Thoracic aorta (tissue), 2 donors: ENCODE data around the gene UBR2. TPM values are rescaled to one million over a fixed set of nuclear protein-coding genes. Genes with fewer than 3 reads are reported as not detected.

Source experiments
- ATAC-seq: fragments of 150-250 bp; one replicate; pipeline ENCODE4 v1.8.0; 2017; ENCODE audit warnings: low read depth; ENCODE audit not compliant: insufficient number of reproducible peaks, low FRiP score
- DNase-seq: peaks from one replicate; pipeline ENCODE4 v3.0.0-alpha.2; 2020; ENCODE audit warnings: low spot score
- H3K27ac ChIP-seq, 2 donors: fragments of 200-600 bp; sonication (generic); 1 replicate in 1 of 2; 2 replicates in 1 of 2; pipeline ENCODE4 v1.5.1; 2016; ENCODE audit warnings: mild to moderate bottlenecking in 2 of 2, moderate library complexity in 2 of 2
- H3K27me3 ChIP-seq: fragments of 200-600 bp; sonication (generic); replicated peaks from 2 replicates; pipeline ENCODE4 v1.6.0; 2016; ENCODE audit warnings: mild to moderate bottlenecking; ENCODE audit not compliant: insufficient read depth
- H3K36me3 ChIP-seq: fragments of 200-600 bp; sonication (generic); one replicate; pipeline ENCODE4 v1.5.1; 2016
- H3K4me1 ChIP-seq, 2 donors: fragments of 200-600 bp; sonication (generic); 1 replicate in 1 of 2; 2 replicates in 1 of 2; pipeline versions ENCODE4 v1.5.1 to v1.6.0; 2016; ENCODE audit warnings: low read depth in 2 of 2, mild to moderate bottlenecking in 1 of 2; ENCODE audit not compliant: control insufficient read depth in 1 of 2
- H3K4me3 ChIP-seq: fragments of 200-600 bp; sonication (generic); 2 replicates; pipeline ENCODE4 v1.5.1; 2016; ENCODE audit warnings: mild to moderate bottlenecking
- H3K9me3 ChIP-seq: fragments of 200-600 bp; sonication (generic); 2 replicates; pipeline ENCODE4 v1.5.1; 2016
- CTCF ChIP-seq: fragments of 200-600 bp; sonication (generic); IDR thresholded peaks from one replicate; pipeline ENCODE4 v1.5.1; 2019; ENCODE audit warnings: antibody characterized with exemption
- total RNA-seq, 2 donors: library from RNA; depleted of rRNA; stranded (reverse); fragments of >200 nt; gene quantifications; one replicate each; pipeline versions ENCODE4 v1.1.0 to v1.2.3, GENCODE V29; 2016

Gene UBR2
- total RNA-seq, 2 donors from 2014 or later: 25.9 to 38.7 TPM

DNA sequence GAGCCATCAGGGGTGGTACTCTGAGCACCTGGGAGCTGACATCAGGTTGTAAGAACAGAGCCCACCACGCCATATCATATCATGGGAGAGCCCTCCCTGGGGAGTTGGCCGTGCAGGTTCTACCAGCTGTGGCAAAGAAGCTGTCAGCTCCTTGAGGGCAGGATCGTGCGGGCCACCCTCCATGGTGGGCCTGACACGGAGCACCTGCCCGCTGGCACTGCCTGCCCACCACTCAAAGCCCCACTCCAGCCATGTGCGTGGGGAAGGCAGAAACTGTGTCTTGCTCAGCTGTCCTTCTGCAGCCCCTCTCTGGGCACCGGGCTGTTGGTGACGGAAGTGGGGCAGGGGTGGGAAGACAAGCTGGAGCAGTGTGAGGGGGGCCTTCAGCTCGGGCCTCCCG is 144.3 kb downstream of the UBR2 start:
- no peaks in the 10 kb centered on the region for H3K27me3 ChIP-seq
- no peaks in the 10 kb centered on the region for H3K4me1 ChIP-seq
- no peak overlapping the region for H3K4me3 ChIP-seq
- H3K27ac ChIP-seq: no peak overlapping the region
- DNase-seq (no peak), ATAC-seq (no peak)
- H3K36me3 ChIP-seq: no peaks in the 10 kb centered on the region
- H3K9me3 ChIP-seq: peaks cover 6% of the 10 kb centered on the region
- TF ChIP-seq CTCF: no peak

DNA sequence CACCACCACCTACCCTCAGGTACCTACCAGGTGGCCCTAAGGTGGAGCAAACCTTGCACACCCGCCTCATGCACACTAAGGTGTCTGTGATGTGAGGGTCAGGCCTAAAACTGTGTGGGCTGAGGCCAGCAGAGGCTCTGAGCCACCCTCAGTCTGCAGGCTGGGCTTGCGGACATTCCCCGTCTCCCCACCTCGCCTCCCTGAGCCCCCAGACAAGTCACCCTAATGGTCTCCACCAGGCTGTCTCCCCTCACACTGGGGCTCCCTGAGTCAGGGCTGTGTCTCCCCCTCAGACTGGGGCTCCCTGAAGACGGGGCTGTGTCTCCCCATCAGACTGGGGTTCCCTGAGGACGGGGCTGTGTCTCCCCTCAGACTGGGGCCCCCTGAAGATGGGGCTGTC is 146.0 kb downstream of the UBR2 start:
- H3K27me3 ChIP-seq: no peaks in the 10 kb centered on the region

DNA sequence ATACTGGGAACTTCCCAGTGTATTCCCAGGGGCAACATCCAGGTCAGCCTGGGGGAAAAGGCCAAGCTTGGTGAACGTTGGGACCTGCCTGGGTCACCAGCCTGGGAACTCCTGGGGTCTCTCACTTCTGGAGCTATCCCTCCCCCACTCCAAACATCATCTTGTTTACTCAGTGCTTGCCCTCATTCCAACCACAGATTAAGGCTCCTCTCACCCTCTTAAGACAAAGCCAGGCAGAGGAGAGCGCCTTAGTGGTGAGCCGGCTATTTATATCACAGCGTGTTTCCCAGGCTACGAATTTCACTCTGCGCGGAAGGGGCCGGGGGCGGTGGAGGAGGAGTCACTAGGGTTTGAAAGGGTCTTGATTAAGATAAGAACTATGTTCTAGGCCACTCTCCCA is 146.5 kb downstream of the UBR2 start:
- ATAC-seq (no peak), DNase-seq (no peak)
- Histone ChIP-seq H3K9me3 (peaks cover 6% of the 10 kb centered on the region), H3K36me3 (no peaks in the 10 kb centered on the region), H3K4me3 (no peak overlapping the region), H3K27ac (no peak overlapping the region), H3K4me1 (no peaks in the 10 kb centered on the region), H3K27me3 (no peaks in the 10 kb centered on the region)
- TF ChIP-seq CTCF: no peak

More for the DNA sequence above, 146.0 kb downstream of the UBR2 start:
- no peak overlapping the region for H3K4me3 ChIP-seq
- no peaks in the 10 kb centered on the region for H3K4me1 ChIP-seq
- DNase-seq (no peak), ATAC-seq (no peak)
- no peaks in the 10 kb centered on the region for H3K36me3 ChIP-seq
- peaks cover 6% of the 10 kb centered on the region for H3K9me3 ChIP-seq
- TF ChIP-seq CTCF: no peak
- no peak overlapping the region for H3K27ac ChIP-seq

GRCh38 chr6:42711930-42712329 is 148.1 kb downstream of the UBR2 start:
- H3K27me3 ChIP-seq: no peaks in the 10 kb centered on the region
- no peak for ATAC-seq
- no peak overlapping the region for H3K27ac ChIP-seq
- no peak for DNase-seq
- TF ChIP-seq CTCF: no peak
- H3K4me3 ChIP-seq: no peak overlapping the region
- no peaks in the 10 kb centered on the region for H3K4me1 ChIP-seq
- peaks cover 6% of the 10 kb centered on the region for H3K9me3 ChIP-seq
- H3K36me3 ChIP-seq: no peaks in the 10 kb centered on the region

- Histone ChIP-seq H3K36me3 (no peaks in the 10 kb centered on the region), H3K9me3 (peaks cover 6% of the 10 kb centered on the region), H3K27me3 (no peaks in the 10 kb centered on the region), H3K27ac (no peak overlapping the region), H3K4me1 (peaks cover 0 to 5% of the 10 kb centered on the region in 2 donors), H3K4me3 (no peak overlapping the region)
- DNase-seq (no peak), ATAC-seq (no peak)
- no peak for TF ChIP-seq CTCF
Measured at GRCh38 chr6:42714098-42714761, 150.4 kb downstream of the UBR2 start.
